Activated B cell treated with CpG ODN at 0.5 μM for 24 hours (primary cell): ENCODE measurements around the gene TROAP. TPM values are rescaled to one million over a fixed set of nuclear protein-coding genes. Genes with fewer than 3 reads are reported as not detected.

Experiments used
- ATAC-seq: fragments of 200-7000 bp; cut with Tn5 transposase; one replicate; pipeline ENCODE4 v1.10.0; 2021; ENCODE audit warnings: low read depth, mild to moderate bottlenecking, moderate library complexity
- CTCF ChIA-PET: fragments of 350-600 bp; sonication (Branson Sonifier 250); formaldehyde crosslinking; loops from one replicate; lab custom pipeline; 2021; ENCODE audit warnings: antibody characterized with exemption; lab: Charles Lee
- POLR2A ChIA-PET: fragments of 350-600 bp; sonication (Branson Sonifier 250); formaldehyde crosslinking; loops from one replicate; lab custom pipeline; 2021; ENCODE audit warnings: antibody characterized with exemption; lab: Charles Lee
- DNase-seq: peaks from one replicate; pipeline ENCODE4 v3.0.0; 2022
- H3K27ac Mint-ChIP-seq: one replicate; pipeline ENCODE4 v1.8.0; 2020; ENCODE audit warnings: mixed read lengths
- H3K27me3 Mint-ChIP-seq: one replicate; pipeline ENCODE4 v1.8.0; 2021; ENCODE audit warnings: mixed read lengths
- H3K36me3 Mint-ChIP-seq: one replicate; pipeline ENCODE4 v1.8.0; 2021; ENCODE audit warnings: low read depth, mixed read lengths
- H3K4me1 Mint-ChIP-seq: one replicate; pipeline ENCODE4 v1.8.0; 2021; ENCODE audit warnings: mixed read lengths
- H3K4me3 Mint-ChIP-seq: one replicate; pipeline ENCODE4 v1.8.0; 2020; ENCODE audit warnings: mild to moderate bottlenecking, mixed read lengths
- H3K9me3 Mint-ChIP-seq: one replicate; pipeline ENCODE4 v1.8.0; 2020; ENCODE audit warnings: mixed read lengths
- intact Hi-C: fragments of 100-400 bp; cut with micrococcal nuclease; formaldehyde crosslinking; loops from one replicate; pipeline ENCODE4 v1.15.1; 2024
- total RNA-seq: library from RNA; stranded (reverse); gene quantifications from 2 replicates; pipeline ENCODE4 v1.2.3, GENCODE V29; 2022
- TF ChIP-seq, protein P1 (sequence below): fragments of 200-600 bp; IDR thresholded peaks from one replicate; pipeline ENCODE4 v1.8.0; 2022; ENCODE audit warnings: antibody characterized with exemption, mild to moderate bottlenecking

Gene TROAP
- total RNA-seq, 1 donor from 2014 or later = 3.1 TPM

- no peak overlapping the region for H3K27ac Mint-ChIP-seq
- TF ChIP-seq, protein P1, sequence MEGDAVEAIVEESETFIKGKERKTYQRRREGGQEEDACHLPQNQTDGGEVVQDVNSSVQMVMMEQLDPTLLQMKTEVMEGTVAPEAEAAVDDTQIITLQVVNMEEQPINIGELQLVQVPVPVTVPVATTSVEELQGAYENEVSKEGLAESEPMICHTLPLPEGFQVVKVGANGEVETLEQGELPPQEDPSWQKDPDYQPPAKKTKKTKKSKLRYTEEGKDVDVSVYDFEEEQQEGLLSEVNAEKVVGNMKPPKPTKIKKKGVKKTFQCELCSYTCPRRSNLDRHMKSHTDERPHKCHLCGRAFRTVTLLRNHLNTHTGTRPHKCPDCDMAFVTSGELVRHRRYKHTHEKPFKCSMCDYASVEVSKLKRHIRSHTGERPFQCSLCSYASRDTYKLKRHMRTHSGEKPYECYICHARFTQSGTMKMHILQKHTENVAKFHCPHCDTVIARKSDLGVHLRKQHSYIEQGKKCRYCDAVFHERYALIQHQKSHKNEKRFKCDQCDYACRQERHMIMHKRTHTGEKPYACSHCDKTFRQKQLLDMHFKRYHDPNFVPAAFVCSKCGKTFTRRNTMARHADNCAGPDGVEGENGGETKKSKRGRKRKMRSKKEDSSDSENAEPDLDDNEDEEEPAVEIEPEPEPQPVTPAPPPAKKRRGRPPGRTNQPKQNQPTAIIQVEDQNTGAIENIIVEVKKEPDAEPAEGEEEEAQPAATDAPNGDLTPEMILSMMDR = no peak
- DNase-seq (no peak), ATAC-seq (no peak)
- CTCF ChIA-PET = interaction anchor here (0.5 to 2.7 kb wide), 9 partner anchors 11 to 221 kb away, joined by 3 to 12 read pairs (median 4); partner anchors contain the start of gene C1QL4
- H3K36me3 Mint-ChIP-seq = no peaks in the 10 kb centered on the region
- intact Hi-C loops = no loop called here
- peaks cover 24% of the 10 kb centered on the region for H3K4me1 Mint-ChIP-seq
- POLR2A ChIA-PET = interaction anchor here (1.0 kb wide), 1 partner anchor 29 kb away, joined by 3 read pairs; no protein-coding TSS in a partner anchor
- peaks cover 34% of the 10 kb centered on the region for H3K27me3 Mint-ChIP-seq
- no peak overlapping the region for H3K4me3 Mint-ChIP-seq
- H3K9me3 Mint-ChIP-seq = no peaks in the 10 kb centered on the region
Observed at GRCh38 chr12:49293056-49293956, 29.7 kb upstream of the TROAP start.

GRCh38 chr12:49294086-49294803 lies 28.8 kb upstream of the TROAP start:
- peaks cover 31% of the 10 kb centered on the region for H3K27me3 Mint-ChIP-seq
- intact Hi-C loops = no loop called here

GRCh38 chr12:49294804-49295081 lies 28.3 kb upstream of the TROAP start:
- Mint-ChIP-seq H3K9me3 (no peaks in the 10 kb centered on the region), H3K27me3 (peaks cover 31% of the 10 kb centered on the region), H3K4me1 (peaks cover 26% of the 10 kb centered on the region), H3K4me3 (no peak overlapping the region), H3K27ac (no peak overlapping the region), H3K36me3 (no peaks in the 10 kb centered on the region)
- intact Hi-C loops = no loop called here
- ATAC-seq = no peak
- POLR2A ChIA-PET = interaction anchor here (0.6 to 1.1 kb wide), 2 partner anchors 28 to 42 kb away, joined by 4 read pairs; partner anchors contain the start of genes C1QL4 and TROAP
- no peak for DNase-seq
- CTCF ChIA-PET = interaction anchor here (0.7 to 2.7 kb wide), 9 partner anchors 21 to 207 kb away, joined by 3 to 14 read pairs (median 5); partner anchors contain the start of gene DNAJC22
- TF ChIP-seq, protein P1 = no peak

More at GRCh38 chr12:49294086-49294803, 28.8 kb upstream of the TROAP start:
- H3K4me3 Mint-ChIP-seq = no peak overlapping the region
- H3K9me3 Mint-ChIP-seq = no peaks in the 10 kb centered on the region
- ChIA-PET CTCF (interaction anchor here (0.7 to 2.7 kb wide), 9 partner anchors 21 to 206 kb away, joined by 3 to 14 read pairs (median 4); no protein-coding TSS in a partner anchor), POLR2A (interaction anchor here (0.6 kb wide), 1 partner anchor 43 kb away, joined by 4 read pairs; the partner anchor contains the start of gene C1QL4)
- H3K4me1 Mint-ChIP-seq = peaks cover 26% of the 10 kb centered on the region
- TF ChIP-seq, protein P1 = no peak
- H3K36me3 Mint-ChIP-seq = no peaks in the 10 kb centered on the region
- DNase-seq = no peak
- no peak overlapping the region for H3K27ac Mint-ChIP-seq
- no peak for ATAC-seq

GRCh38 chr12:49295082-49295936 lies 27.7 kb upstream of the TROAP start, which contains the start of gene PRPH:
Gene PRPH, plus strand, starts transcription at chr12:49295147. Its CDS starts 54 bp downstream, at chr12:49295201.
- DNase-seq = no peak

More at GRCh38 chr12:49295082-49295936, 27.7 kb upstream of the TROAP start, which contains the start of gene PRPH:
- no peak for ATAC-seq
- H3K27me3 Mint-ChIP-seq = peaks cover 31% of the 10 kb centered on the region
- POLR2A ChIA-PET = interaction anchor here (0.6 to 1.1 kb wide), 2 partner anchors 28 to 42 kb away, joined by 4 read pairs; partner anchors contain the start of genes C1QL4 and TROAP
- H3K9me3 Mint-ChIP-seq = no peaks in the 10 kb centered on the region
- H3K4me1 Mint-ChIP-seq = peaks cover 26% of the 10 kb centered on the region
- H3K27ac Mint-ChIP-seq = no peak within 1 kb of the TSS
- H3K4me3 Mint-ChIP-seq = no peak within 1 kb of the TSS
- H3K36me3 Mint-ChIP-seq = no peaks in the 10 kb centered on the region
- CTCF ChIA-PET = interaction anchor here (0.7 to 2.7 kb wide), 9 partner anchors 22 to 207 kb away, joined by 3 to 14 read pairs (median 5); partner anchors contain the start of gene DNAJC22
- intact Hi-C loops = no loop called here
- TF ChIP-seq, protein P1 = no peak
